A549 treated with dexamethasone at 1 μM for 4 hours (cell line): Measurements from ENCODE around the gene ACBD5. TPM values are rescaled to one million over a fixed set of nuclear protein-coding genes. Genes with fewer than 3 reads are reported as not detected.

Experiments
- total RNA-seq: library from RNA; stranded (reverse); fragments of 200-300 nt; extraction: Qiagen RNA extraction; gene quantifications from 5 replicates; pipeline ENCODE4 v1.2.3, GENCODE V29; 2022

ACBD5 gene, protein sequence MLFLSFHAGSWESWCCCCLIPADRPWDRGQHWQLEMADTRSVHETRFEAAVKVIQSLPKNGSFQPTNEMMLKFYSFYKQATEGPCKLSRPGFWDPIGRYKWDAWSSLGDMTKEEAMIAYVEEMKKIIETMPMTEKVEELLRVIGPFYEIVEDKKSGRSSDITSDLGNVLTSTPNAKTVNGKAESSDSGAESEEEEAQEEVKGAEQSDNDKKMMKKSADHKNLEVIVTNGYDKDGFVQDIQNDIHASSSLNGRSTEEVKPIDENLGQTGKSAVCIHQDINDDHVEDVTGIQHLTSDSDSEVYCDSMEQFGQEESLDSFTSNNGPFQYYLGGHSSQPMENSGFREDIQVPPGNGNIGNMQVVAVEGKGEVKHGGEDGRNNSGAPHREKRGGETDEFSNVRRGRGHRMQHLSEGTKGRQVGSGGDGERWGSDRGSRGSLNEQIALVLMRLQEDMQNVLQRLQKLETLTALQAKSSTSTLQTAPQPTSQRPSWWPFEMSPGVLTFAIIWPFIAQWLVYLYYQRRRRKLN
- total RNA-seq = 23.4 to 29.4 TPM (median 25.6 TPM) in 5 replicates

DNA sequence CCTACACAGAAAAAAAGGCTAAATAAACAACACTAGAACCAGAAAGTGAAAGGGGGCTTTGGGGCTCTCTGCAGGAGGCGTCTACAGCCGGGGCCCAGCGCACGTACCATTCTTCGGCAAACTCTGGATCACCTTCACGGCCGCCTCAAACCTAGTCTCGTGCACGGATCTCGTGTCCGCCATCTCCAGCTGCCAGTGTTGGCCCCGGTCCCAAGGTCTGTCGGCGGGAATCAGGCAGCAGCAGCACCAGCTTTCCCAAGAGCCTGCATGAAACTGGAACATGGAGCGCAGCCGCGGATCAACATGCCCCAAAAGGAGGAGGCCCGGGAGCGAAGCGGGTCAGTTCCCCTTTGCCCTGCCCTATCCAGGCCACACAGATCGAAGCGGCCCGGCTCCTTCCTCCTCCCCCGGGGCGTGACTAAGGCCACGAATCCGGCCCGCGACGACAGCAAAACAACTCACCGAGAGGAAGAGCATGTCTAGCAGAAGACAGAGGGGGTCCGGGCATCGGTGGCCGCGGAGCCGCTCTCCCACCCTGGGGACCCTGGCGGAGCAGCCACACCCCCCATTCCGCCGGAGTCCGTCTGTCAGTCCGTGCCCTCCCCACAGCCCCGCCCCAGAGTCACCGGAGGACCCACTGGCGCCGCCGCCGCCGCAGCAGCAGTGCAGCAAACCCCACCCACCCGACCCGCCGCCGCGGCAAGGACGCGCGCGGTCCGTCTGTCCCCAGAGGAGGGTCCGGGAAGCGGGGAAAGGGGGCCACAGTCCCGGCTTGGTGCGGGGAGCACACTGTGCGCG lies at the start of gene ACBD5:
Gene ACBD5, minus strand, starts transcription at position 586 of the 798 bp plus-strand sequence. Its CDS starts 109 bp downstream, at position 477.

DNA sequence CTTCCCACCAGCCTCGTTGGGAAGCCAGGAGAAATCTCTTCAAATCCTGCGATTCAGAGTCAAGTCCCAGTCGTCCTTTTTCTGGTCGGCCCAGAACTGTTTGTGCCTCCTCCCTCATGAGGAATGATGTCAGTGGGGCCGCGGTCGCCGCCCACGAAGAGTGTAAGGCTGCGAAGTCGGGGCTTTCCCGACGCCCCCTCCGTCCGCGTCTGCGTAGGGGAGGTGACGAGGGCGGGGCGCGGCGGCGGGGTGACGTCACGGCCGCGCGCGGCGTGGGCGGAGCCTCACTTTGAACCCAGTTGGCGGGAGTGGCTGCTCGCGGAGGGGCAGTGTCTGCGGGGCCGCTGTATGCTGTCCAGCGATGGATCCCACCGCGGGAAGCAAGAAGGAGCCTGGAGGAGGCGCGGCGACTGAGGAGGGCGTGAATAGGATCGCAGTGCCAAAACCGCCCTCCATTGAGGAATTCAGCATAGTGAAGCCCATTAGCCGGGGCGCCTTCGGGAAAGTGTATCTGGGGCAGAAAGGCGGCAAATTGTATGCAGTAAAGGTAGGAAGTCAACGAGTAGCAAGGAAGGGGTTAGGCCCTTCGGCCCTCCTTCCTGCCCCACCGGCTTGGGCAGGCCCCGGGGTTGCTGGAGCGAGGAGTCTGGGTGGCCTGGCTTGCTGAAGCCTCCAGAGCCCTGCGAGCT lies 85.4 kb downstream of the ACBD5 start, which contains the start of gene MASTL:
Gene MASTL, plus strand, starts transcription at position 287 of the 689 bp plus-strand sequence. Its CDS starts 75 bp downstream, at position 362.

Other genes starting within 250 kb of the ACBD5 start
- gene ANKRD26, start 140.3 kb downstream of the ACBD5 start, total RNA-seq = 2.1 to 3.2 TPM (median 2.9 TPM) in 5 replicates
- 89.6 to 118 TPM (median 109 TPM) in 5 replicates for gene YME1L1, start 86.4 kb downstream of the ACBD5 start, total RNA-seq
- gene MASTL, start 85.4 kb downstream of the ACBD5 start, total RNA-seq = 18.2 to 21.2 TPM (median 19.9 TPM) in 5 replicates